Stimulated activated CD4-positive, alpha-beta T cell treated with anti-CD3 and anti-CD28 coated beads, Interleukin-2, amount 100 ng/mL, for 4 hours (primary cell): ENCODE measurements around the gene KLF16.

ENCODE experiments used
- DNase-seq: peaks from one replicate; pipeline ENCODE4 v3.0.0-alpha.2; 2020; ENCODE audit warnings: low read depth

KLF16 gene

DNA sequence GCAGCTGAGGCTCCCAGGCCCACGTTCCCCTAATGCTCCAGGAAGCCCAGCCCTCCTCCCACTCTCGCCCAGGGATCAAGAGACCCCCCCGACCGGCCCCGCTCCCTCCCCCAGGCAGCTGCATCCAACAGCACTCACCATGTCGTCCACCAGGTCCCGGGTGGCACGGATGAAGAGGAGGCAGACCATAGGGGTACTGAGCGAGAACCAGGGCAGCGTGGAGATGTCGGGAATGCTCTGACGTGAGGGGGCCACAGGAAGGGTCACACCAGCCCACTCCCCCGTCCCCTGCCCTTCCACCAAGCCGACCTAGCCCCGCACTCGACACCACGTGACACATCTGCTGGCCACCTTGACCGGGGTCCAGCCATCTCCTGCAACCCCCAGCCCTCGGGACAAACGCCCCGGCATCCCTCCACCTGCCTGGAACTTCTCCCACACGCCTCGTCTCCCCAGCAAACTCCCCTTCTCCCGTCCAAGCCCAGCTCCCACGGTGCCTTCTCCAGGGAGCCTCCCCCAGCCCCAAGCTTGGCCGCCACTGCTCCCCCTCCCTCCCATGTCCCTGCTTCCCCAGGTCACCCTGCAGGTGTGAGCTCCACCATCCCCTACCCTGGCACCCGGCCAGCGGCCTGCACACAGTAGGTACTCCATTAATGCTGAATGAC, 56.2 kb downstream of the KLF16 start:
- no peak for DNase-seq

DNA sequence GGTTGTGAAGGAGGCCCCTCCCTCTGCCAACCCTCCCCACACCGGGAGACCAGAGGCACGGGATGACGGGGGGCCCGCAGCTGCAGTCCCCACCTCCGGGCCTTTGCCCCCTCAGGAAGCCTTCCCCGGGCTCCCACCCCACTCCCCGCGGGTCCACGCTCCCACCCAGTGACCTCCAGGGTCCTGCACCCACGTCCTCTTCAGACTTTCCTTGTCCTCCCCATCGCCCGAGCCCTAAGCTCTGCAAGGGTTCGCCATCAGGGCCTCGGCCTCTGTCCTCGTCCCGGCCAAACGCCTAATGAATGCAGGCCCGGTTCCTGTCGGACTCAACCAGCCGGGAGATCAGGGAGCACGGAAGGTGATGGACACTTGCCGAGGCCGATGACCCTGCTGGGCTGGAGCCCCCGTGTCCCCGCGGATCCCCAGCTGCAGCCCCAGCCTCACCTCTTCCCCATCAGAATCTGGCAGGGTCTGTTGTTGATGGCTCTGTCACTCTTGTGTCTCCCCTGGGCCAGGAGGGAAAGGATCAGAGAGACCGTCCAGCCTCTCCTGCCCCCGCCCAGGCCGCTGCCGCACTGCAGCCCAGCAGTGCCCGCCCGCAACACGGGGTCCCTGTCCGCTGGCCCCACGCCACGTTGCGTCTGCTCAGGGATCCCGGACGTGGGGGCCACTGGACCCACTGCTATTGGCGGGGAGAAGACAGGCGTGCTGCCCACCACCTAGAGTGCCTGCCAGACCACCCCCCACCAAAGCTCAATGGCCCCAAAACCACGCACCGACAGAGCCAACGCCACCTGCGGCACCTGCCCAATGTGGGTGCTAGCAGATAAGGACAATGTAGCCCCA, 57.0 kb downstream of the KLF16 start:
- no peak for DNase-seq

GRCh38 chr19:1805401-1806183, 57.8 kb downstream of the KLF16 start:
- DNase-seq: no peak

GRCh38 chr19:1804858-1805257, 58.5 kb downstream of the KLF16 start:
- no peak for DNase-seq
